ENCODE results near the gene OTOP2.

OTOP2 gene

GRCh38 chr17:74951680-74952421 lies 27.8 kb downstream of the OTOP2 start:
- Histone ChIP-seq H3K9me3 (ENCODE audit: control insufficient read depth, insufficient read depth, low read depth, low read length) (no peaks in the 10 kb centered on the region), H3K27ac (ENCODE audit: extremely low read depth, low read depth, low read length) (no peak overlapping the region), H3K4me3 (ENCODE audit: low read depth, low read length) (no peak overlapping the region), H3K4me1 (ENCODE audit: control insufficient read depth, insufficient read depth, low read length) (no peaks in the 10 kb centered on the region), H3K36me3 (ENCODE audit: control insufficient read depth in 2 of 2, insufficient read depth in 1 of 2, low read length in 2 of 2) (peaks cover 0 to 11% of the 10 kb centered on the region in 2 experiments; a peak in 2 of 3 replicates)
- ChIA-PET CTCF (interaction anchor here (0.8 to 10.3 kb wide), 3 partner anchors 7 to 90 kb away, joined by 4 to 100 read pairs (median 4); no protein-coding TSS in a partner anchor), POLR2A (interaction anchor here (0.9 kb wide), 1 partner anchor 79 kb away, joined by 3 read pairs; the partner anchor contains the start of gene FDXR)
- 0 out of 2 replicates have a peak, but pooled peaks have one; percentile 22 for TF ChIP-seq EGR2 (tag by site-specific recombination; IDR thresholded peaks at IDR 0.05; ENCODE audit: low read depth)
- 0 out of 2 replicates have a peak, but pooled peaks have one; percentile 29 for TF ChIP-seq SCRT2 (tag by site-specific recombination; IDR thresholded peaks at IDR 0.05)
- peak; percentile 62; the same call in 1 of the 2 replicates for TF ChIP-seq KLF8 (tag by site-specific recombination; IDR thresholded peaks at IDR 0.05)
- peak; percentile 50; the same call in 1 of the 2 replicates for TF ChIP-seq KLF9 (tag by site-specific recombination; IDR thresholded peaks at IDR 0.05; ENCODE audit: low read depth)
- TF ChIP-seq ZNF132 (tag by site-specific recombination; IDR thresholded peaks at IDR 0.05; ENCODE audit: borderline replicate concordance) = no peak
- TF ChIP-seq ZEB2 (tag by site-specific recombination; IDR thresholded peaks at IDR 0.05) = no peak
- no peak for TF ChIP-seq ZBTB44 (tag by site-specific recombination; IDR thresholded peaks at IDR 0.05)

- H3K36me3 ChIP-seq (ENCODE audit: control insufficient read depth in 2 of 2, insufficient read depth in 1 of 2, low read length in 2 of 2) = peaks cover 0 to 11% of the 10 kb centered on the region in 2 experiments; a peak in 2 of 3 replicates
- H3K4me1 ChIP-seq (ENCODE audit: control insufficient read depth, insufficient read depth, low read length) = no peaks in the 10 kb centered on the region
- TF ChIP-seq HIC1 (tag by site-specific recombination; IDR thresholded peaks at IDR 0.05) = no peak
- no peak for TF ChIP-seq ZNF2 (tag by site-specific recombination; IDR thresholded peaks at IDR 0.05)
- no peak for TF ChIP-seq ZNF596 (tag by site-specific recombination; IDR thresholded peaks at IDR 0.05)
- no peak for TF ChIP-seq ZNF112 (tag by site-specific recombination; IDR thresholded peaks at IDR 0.05)
- TF ChIP-seq PBX3 (CRISPR knock-in tag; IDR thresholded peaks at IDR 0.05) = no peak
- no peak for TF ChIP-seq ZNF658 (tag by site-specific recombination; IDR thresholded peaks at IDR 0.05)
- no peak for TF ChIP-seq ZNF23 (tag by site-specific recombination; IDR thresholded peaks at IDR 0.05; ENCODE audit: borderline replicate concordance)
- TF ChIP-seq ZNF16 (tag by site-specific recombination; IDR thresholded peaks at IDR 0.05; ENCODE audit: low read depth) = no peak
- no peak for TF ChIP-seq ZBTB1 (tag by site-specific recombination; IDR thresholded peaks at IDR 0.05)
- no peak for TF ChIP-seq ZNF621 (tag by site-specific recombination; IDR thresholded peaks at IDR 0.05)
- POLR2A ChIA-PET = no interaction called here
- CTCF ChIA-PET = interaction anchor here (0.6 to 1.4 kb wide), 4 partner anchors 9 to 1348 kb away, joined by 3 to 5 read pairs (median 4); no protein-coding TSS in a partner anchor
- no peaks in the 10 kb centered on the region for H3K9me3 ChIP-seq (ENCODE audit: control insufficient read depth, insufficient read depth, low read depth, low read length)
- H3K4me3 ChIP-seq (ENCODE audit: low read depth, low read length) = no peak overlapping the region
- no peak overlapping the region for H3K27ac ChIP-seq (ENCODE audit: extremely low read depth, low read depth, low read length)
These were observed 28.5 kb downstream of the OTOP2 start for GRCh38 chr17:74952431-74953133.

All from HEK293 (cell line).